ENCODE data around the gene MTFR1L.

Gene MTFR1L

GRCh38 chr1:25808481-25809244 is 11.1 kb upstream of the MTFR1L start:
- no peak for DNase-seq

- no peak for DNase-seq
Observed at GRCh38 chr1:25809283-25809926, 10.3 kb upstream of the MTFR1L start.

- no peak for DNase-seq
Observed at GRCh38 chr1:25809929-25810328, 9.8 kb upstream of the MTFR1L start.

- no peak for DNase-seq
Observed at GRCh38 chr1:25810341-25811299, 9.1 kb upstream of the MTFR1L start.

- DNase-seq = no peak
Observed at GRCh38 chr1:25811384-25812082, 8.2 kb upstream of the MTFR1L start.

GRCh38 chr1:25813071-25813733 is 6.6 kb upstream of the MTFR1L start:
- DNase-seq = no peak

GRCh38 chr1:25813734-25814471 is 5.9 kb upstream of the MTFR1L start:
- no peak for DNase-seq

- no peak for DNase-seq
Observed at GRCh38 chr1:25814549-25815087, 5.1 kb upstream of the MTFR1L start.

- DNase-seq = no peak
Observed at GRCh38 chr1:25815208-25816111, 4.3 kb upstream of the MTFR1L start.

GRCh38 chr1:25816112-25816718 is 3.5 kb upstream of the MTFR1L start:
- DNase-seq = no peak

GRCh38 chr1:25817840-25818501 is 1.8 kb upstream of the MTFR1L start:
- no peak for DNase-seq

- no peak for DNase-seq
Observed at GRCh38 chr1:25818569-25818968, 1.2 kb upstream of the MTFR1L start.

- DNase-seq = no peak
Observed at GRCh38 chr1:25820247-25821111, 725 bp downstream of the MTFR1L start.

- DNase-seq = no peak
Observed at GRCh38 chr1:25821112-25821476, 1.3 kb downstream of the MTFR1L start.

- DNase-seq = no peak
Observed at GRCh38 chr1:25821630-25822091, 1.9 kb downstream of the MTFR1L start.

GRCh38 chr1:25825605-25826004 is 5.9 kb downstream of the MTFR1L start:
- no peak for DNase-seq

GRCh38 chr1:25826571-25826970 is 6.8 kb downstream of the MTFR1L start:
- no peak for DNase-seq

GRCh38 chr1:25828491-25828890 is 8.7 kb downstream of the MTFR1L start:
- no peak for DNase-seq

Data from NCI-H748 treated with DMSO at 0.1 percent for 48 hours (cell line).